Esophagus muscularis mucosa (tissue), 4 donors: ENCODE measurements around the gene STAT5B. TPM values are rescaled to one million over a fixed set of nuclear protein-coding genes. Genes with fewer than 3 reads are reported as not detected.

Experiments
- DNase-seq: peaks from one replicate; pipeline ENCODE4 v3.0.0-alpha.2; 2017; ENCODE audit errors: extremely low spot score
- H3K27ac ChIP-seq, 4 donors: fragments of 200-600 bp; sonication (generic); replicated peaks in 1 of 4; 1 replicate in 3 of 4; 2 replicates in 1 of 4; pipeline ENCODE4 v1.5.1; 2016 to 2019; ENCODE audit warnings: mild to moderate bottlenecking in 1 of 4
- H3K27me3 ChIP-seq, 4 donors: fragments of 200-600 bp; sonication (generic); one replicate each; pipeline versions ENCODE4 v1.5.1 to v1.6.0; 2016 to 2019
- H3K36me3 ChIP-seq, 4 donors: fragments of 200-600 bp; sonication (generic); one replicate each; pipeline ENCODE4 v1.5.1; 2016 to 2019
- H3K4me1 ChIP-seq, 4 donors: fragments of 200-600 bp; sonication (generic); one replicate each; pipeline ENCODE4 v1.5.1; 2016 to 2019
- H3K4me3 ChIP-seq, 4 donors: fragments of 200-600 bp; sonication (generic); 1 replicate in 2 of 4; 2 replicates in 2 of 4; pipeline ENCODE4 v1.5.1; 2016 to 2019; ENCODE audit warnings: mild to moderate bottlenecking in 4 of 4, moderate library complexity in 1 of 4
- H3K9me3 ChIP-seq, 4 donors: fragments of 200-600 bp; sonication (generic); 1 replicate in 3 of 4; 2 replicates in 1 of 4; pipeline ENCODE4 v1.5.1; 2016 to 2019
- CTCF ChIP-seq, 3 experiments: fragments of 200-600 bp in 2 of 3; fragments of 450-650 bp in 1 of 3; sonication (generic) in 2 of 3; IDR thresholded peaks; one replicate each; pipeline ENCODE4 v1.5.1; 2017 to 2019; ENCODE audit warnings: antibody characterized with exemption in 3 of 3, mild to moderate bottlenecking in 2 of 3, moderate library complexity in 1 of 3
- EP300 ChIP-seq: sonication (generic); formaldehyde crosslinking; IDR thresholded peaks from one replicate; pipeline ENCODE4 v1.6.1; 2017; ENCODE audit warnings: antibody characterized with exemption
- POLR2A ChIP-seq: fragments of 450-650 bp; IDR thresholded peaks from one replicate; pipeline ENCODE4 v1.6.1; 2017; ENCODE audit warnings: antibody characterized with exemption, moderate library complexity, mild to moderate bottlenecking, low read depth
- POLR2AphosphoS5 ChIP-seq, 2 donors: sonication (generic); formaldehyde crosslinking; IDR thresholded peaks; one replicate each; pipeline ENCODE4 v1.6.1; 2017; ENCODE audit warnings: antibody characterized with exemption in 2 of 2
- WGBS: methylation state at CpG from one replicate; pipeline ENCODE4 v1.1.5; 2018; 5-methylcytosine and 5-hydroxymethylcytosine counted together
- intact Hi-C: fragments of 100-400 bp; cut with DNase I; formaldehyde crosslinking; loops from one replicate; pipeline ENCODE4 v1.15.1; 2023
- total RNA-seq, 4 donors: library from RNA; depleted of rRNA; stranded (reverse); fragments of >200 nt; gene quantifications; one replicate each; pipeline versions ENCODE4 v1.1.0 to v1.2.1, GENCODE V29; 2016

STAT5B gene
- total RNA-seq, 4 donors from 2014 or later = 75.0 to 93.4 (median 85.2) TPM

GRCh38 chr17:42192189-42193126 is 83.7 kb downstream of the STAT5B start:
- H3K4me1 ChIP-seq = peaks cover 15 to 31% (median 23%) of the 10 kb centered on the region in 4 donors
- H3K27ac ChIP-seq = no peak overlapping the region
- DNase-seq = no peak
- no peaks in the 10 kb centered on the region for H3K9me3 ChIP-seq
- H3K27me3 ChIP-seq = no peaks in the 10 kb centered on the region
- intact Hi-C loops = loop anchor here (10.0 kb wide), 1 partner anchor 102 kb away; no protein-coding TSS in a partner anchor
- 95% methylated on average over 11 of the region's 23 CpGs for WGBS
- no peak overlapping the region for H3K4me3 ChIP-seq
- peaks cover 0 to 8% (median 0%) of the 10 kb centered on the region in 4 donors for H3K36me3 ChIP-seq
- no peak for TF ChIP-seq POLR2A
- TF ChIP-seq POLR2AphosphoS5 (IDR thresholded peaks at IDR 0.05) = no peak
- no peak for TF ChIP-seq CTCF (IDR thresholded peaks at IDR 0.05)
- no peak for TF ChIP-seq EP300

GRCh38 chr17:42191275-42191608 is 84.9 kb downstream of the STAT5B start:
- no peaks in the 10 kb centered on the region for H3K9me3 ChIP-seq
- WGBS = 96% methylated on average over 5 of the region's 5 CpGs
- H3K27me3 ChIP-seq = no peaks in the 10 kb centered on the region
- H3K27ac ChIP-seq = no peak overlapping the region
- peaks cover 15 to 31% (median 23%) of the 10 kb centered on the region in 4 donors for H3K4me1 ChIP-seq
- TF ChIP-seq POLR2A = no peak
- no peak for TF ChIP-seq EP300
- no peak for TF ChIP-seq CTCF (IDR thresholded peaks at IDR 0.05)
- no peak for TF ChIP-seq POLR2AphosphoS5 (IDR thresholded peaks at IDR 0.05)
- H3K36me3 ChIP-seq = peaks cover 0 to 8% (median 0%) of the 10 kb centered on the region in 4 donors
- no peak for DNase-seq
- intact Hi-C loops = loop anchor here (10.0 kb wide), 1 partner anchor 104 kb away; no protein-coding TSS in a partner anchor
- H3K4me3 ChIP-seq = no peak overlapping the region

GRCh38 chr17:42190491-42191274 is 85.5 kb downstream of the STAT5B start:
- Histone ChIP-seq H3K27me3 (no peaks in the 10 kb centered on the region), H3K27ac (no peak overlapping the region), H3K9me3 (no peaks in the 10 kb centered on the region), H3K4me1 (peaks cover 15 to 31% (median 23%) of the 10 kb centered on the region in 4 donors), H3K4me3 (no peak overlapping the region), H3K36me3 (peaks cover 0 to 8% (median 0%) of the 10 kb centered on the region in 4 donors)
- DNase-seq = no peak
- TF ChIP-seq POLR2AphosphoS5 (IDR thresholded peaks at IDR 0.05) = no peak
- no peak for TF ChIP-seq EP300
- no peak for TF ChIP-seq CTCF (IDR thresholded peaks at IDR 0.05)
- TF ChIP-seq POLR2A = no peak
- WGBS = 82% methylated on average over 8 of the region's 17 CpGs
- intact Hi-C loops = loop anchor here (10.0 kb wide), 1 partner anchor 104 kb away; no protein-coding TSS in a partner anchor

GRCh38 chr17:42189651-42189965 is 86.6 kb downstream of the STAT5B start:
- Histone ChIP-seq H3K27ac (no peak overlapping the region), H3K4me1 (peaks cover 17 to 29% (median 24%) of the 10 kb centered on the region in 4 donors), H3K36me3 (peaks cover 0 to 8% (median 0%) of the 10 kb centered on the region in 4 donors), H3K9me3 (no peaks in the 10 kb centered on the region), H3K4me3 (no peak overlapping the region), H3K27me3 (no peaks in the 10 kb centered on the region)
- no peak for DNase-seq
- TF ChIP-seq POLR2A = no peak
- TF ChIP-seq EP300 = no peak
- TF ChIP-seq POLR2AphosphoS5 (IDR thresholded peaks at IDR 0.05) = no peak
- no peak for TF ChIP-seq CTCF (IDR thresholded peaks at IDR 0.05)
- WGBS = 86% methylated on average over 4 of the region's 11 CpGs
- intact Hi-C loops = no loop called here
